SK-N-SH (cell line): ENCODE results near the gene ADCY9. TPM values are rescaled to one million over a fixed set of nuclear protein-coding genes. Genes with fewer than 3 reads are reported as not detected.
"Not testable (repeated sequence)": the region's sequence is repeated elsewhere in the genome, so short reads cannot be mapped to it uniquely, and the experiment has no call there.

Experiments
- CTCF ChIA-PET: fragments of 300-600, 350-600 bp; formaldehyde crosslinking; extraction: SDS; loops from one replicate; lab custom pipeline; 2021; lab: Yijun Ruan, JAX
- POLR2A ChIA-PET: fragments of 350-600 bp; sonication (Branson Sonifier 250); formaldehyde crosslinking; extraction: SDS; loops from one replicate; lab custom pipeline; 2020; ENCODE audit warnings: antibody characterized with exemption, inconsistent platforms; lab: Yijun Ruan, JAX
- DNase-seq: peaks from one replicate; pipeline ENCODE4 v3.0.0; 2012
- H2AFZ ChIP-seq: fragments of 200-600 bp; sonication (generic); 2 replicates; pipeline ENCODE4 v1.8.1; 2016; ENCODE audit warnings: antibody characterized with exemption, mild to moderate bottlenecking, low read depth
- H3F3A ChIP-seq: fragments of 200-600 bp; sonication (generic); replicated peaks from 2 replicates; pipeline ENCODE3; 2016; ENCODE audit warnings: antibody characterized with exemption, mild to moderate bottlenecking; ENCODE audit not compliant: insufficient read depth
- H3K27ac ChIP-seq, 2 experiments: fragments of 200-500 bp in 1 of 2; fragments of 200-600 bp in 1 of 2; sonication (Bioruptor generic) in 1 of 2; sonication (generic), shearing (Covaris generic) in 1 of 2; 2 replicates each; pipeline versions ENCODE4 v1.5.1 to v1.6.1; 2014 to 2016; ENCODE audit warnings: low read depth in 2 of 2, inconsistent platforms in 1 of 2, low read length in 1 of 2, mild to moderate bottlenecking in 1 of 2, mixed read lengths in 1 of 2
- H3K27me3 ChIP-seq: fragments of 200-600 bp; sonication (generic), shearing (Covaris generic); 2 replicates; pipeline ENCODE4 v1.6.1; 2016; ENCODE audit warnings: mixed run types; ENCODE audit not compliant: insufficient read depth
- H3K36me3 ChIP-seq, 2 experiments: fragments of 200-500 bp in 1 of 2; fragments of 200-600 bp in 1 of 2; sonication (Bioruptor generic) in 1 of 2; sonication (generic) in 1 of 2; replicated peaks in 1 of 2; 2 replicates each; pipeline versions ENCODE3 to v1.5.1; 2014 to 2016; ENCODE audit warnings: low read length in 1 of 2, mild to moderate bottlenecking in 1 of 2; ENCODE audit not compliant: insufficient read depth in 2 of 2, control insufficient read depth in 1 of 2
- H3K4me1 ChIP-seq, 2 experiments: fragments of 200-500 bp in 1 of 2; fragments of 200-600 bp in 1 of 2; sonication (Bioruptor generic) in 1 of 2; sonication (generic), shearing (Covaris generic) in 1 of 2; 2 replicates each; pipeline versions ENCODE4 v1.5.1 to v1.6.1; 2014 to 2016; ENCODE audit warnings: low read depth in 1 of 2, low read length in 1 of 2, mixed run types in 1 of 2; ENCODE audit not compliant: insufficient read depth in 2 of 2, control insufficient read depth in 1 of 2
- H3K4me2 ChIP-seq: fragments of 200-600 bp; sonication (generic), shearing (Covaris generic); 2 replicates; pipeline ENCODE4 v1.6.1; 2017; ENCODE audit warnings: mixed run types
- H3K4me3 ChIP-seq, 2 experiments: fragments of 200-500 bp in 1 of 2; fragments of 200-600 bp in 1 of 2; sonication (Bioruptor generic) in 1 of 2; sonication (generic), shearing (Covaris generic) in 1 of 2; 2 replicates each; pipeline versions ENCODE4 v1.5.1 to v1.8.1; 2014 to 2016; ENCODE audit warnings: low read depth in 2 of 2, inconsistent platforms in 1 of 2, low read length in 1 of 2, mild to moderate bottlenecking in 1 of 2, mixed read lengths in 1 of 2, moderate library complexity in 1 of 2
- H3K79me2 ChIP-seq: fragments of 200-600 bp; sonication (generic); 2 replicates; pipeline ENCODE4 v1.8.1; 2017; ENCODE audit warnings: mild to moderate bottlenecking; ENCODE audit not compliant: insufficient read depth
- H3K9ac ChIP-seq: fragments of 200-600 bp; sonication (generic); 2 replicates; pipeline ENCODE4 v1.6.1; 2017; ENCODE audit warnings: mixed run types
- H3K9me2 ChIP-seq: fragments of 200-600 bp; sonication (generic); 2 replicates; pipeline ENCODE4 v1.6.1; 2017; ENCODE audit warnings: mixed run types
- H3K9me3 ChIP-seq: fragments of 200-600 bp; sonication (generic); 2 replicates; pipeline ENCODE4 v1.6.1; 2017; ENCODE audit warnings: mixed run types, mild to moderate bottlenecking, moderate library complexity
- H4K20me1 ChIP-seq: fragments of 200-600 bp; sonication (generic); 2 replicates; pipeline ENCODE4 v1.6.1; 2017; ENCODE audit warnings: mild to moderate bottlenecking, mixed run types; ENCODE audit not compliant: insufficient read depth
- EP300 ChIP-seq, 2 experiments: IDR thresholded peaks; 2 replicates each; pipeline versions ENCODE4 v1.4.0 to v1.6.1; 2012; ENCODE audit warnings: borderline replicate concordance in 1 of 2, low read depth in 1 of 2, low read length in 1 of 2
- EZH2phosphoT487 ChIP-seq: fragments of 200-600 bp; sonication (generic); IDR thresholded peaks from 2 replicates; pipeline ENCODE4 v1.6.1; 2017; ENCODE audit warnings: low read depth, mixed run types, mild to moderate bottlenecking, antibody characterized with exemption, moderate library complexity, borderline replicate concordance
- FOSL2 ChIP-seq: IDR thresholded peaks from 2 replicates; pipeline ENCODE4 v1.4.0; 2012; ENCODE audit warnings: low read depth, mild to moderate bottlenecking, moderate library complexity, borderline replicate concordance
- FOXM1 ChIP-seq: IDR thresholded peaks from 2 replicates; pipeline ENCODE4 v1.4.0; 2012; ENCODE audit warnings: low read depth, mild to moderate bottlenecking
- GABPA ChIP-seq: IDR thresholded peaks from 2 replicates; pipeline ENCODE4 v1.4.0; 2012; ENCODE audit warnings: low read depth, mild to moderate bottlenecking
- GATA2 ChIP-seq: sonication (generic); formaldehyde crosslinking; IDR thresholded peaks from 2 replicates; pipeline ENCODE4 v1.5.0; 2020; ENCODE audit warnings: mild to moderate bottlenecking, missing genetic modification reagents
- JUND ChIP-seq: IDR thresholded peaks from 2 replicates; pipeline ENCODE4 v1.4.0; 2012
- MAX ChIP-seq: IDR thresholded peaks from 2 replicates; pipeline ENCODE4 v1.4.0; 2012; ENCODE audit warnings: low read depth
- NRF1 ChIP-seq: IDR thresholded peaks from 2 replicates; pipeline ENCODE4 v1.6.1; 2012; ENCODE audit warnings: low read depth, mild to moderate bottlenecking, low read length
- RXRA ChIP-seq: IDR thresholded peaks from 2 replicates; pipeline ENCODE4 v1.4.0; 2012; ENCODE audit warnings: low read depth, mild to moderate bottlenecking, borderline replicate concordance
- SMC3 ChIP-seq: IDR thresholded peaks from 2 replicates; pipeline ENCODE4 v1.6.1; 2012; ENCODE audit warnings: low read depth, low read length, improper control_type of control experiment
- TAF1 ChIP-seq: IDR thresholded peaks from 2 replicates; pipeline ENCODE4 v1.6.1; 2012; ENCODE audit warnings: low read depth, mild to moderate bottlenecking, low read length, moderate library complexity, borderline replicate concordance
- TCF12 ChIP-seq: IDR thresholded peaks from 2 replicates; pipeline ENCODE4 v1.4.0; 2012
- YY1 ChIP-seq: IDR thresholded peaks from 2 replicates; pipeline ENCODE4 v1.4.0; 2012; ENCODE audit warnings: low read depth, mild to moderate bottlenecking
- WGBS: methylation state at CpG from one replicate; pipeline ENCODE4 v1.1.6; 2017; ENCODE audit warnings: low lambda C conversion rate; 5-methylcytosine and 5-hydroxymethylcytosine counted together
- polyA plus RNA-seq, 3 experiments: library from polyadenylated mRNA; depleted of rRNA; stranded (reverse); fragments of >200 nt; gene quantifications; 2 replicates each; pipeline ENCODE4 v1.2.3, GENCODE V29; 2012
- TF ChIP-seq, protein P1 (sequence below): IDR thresholded peaks from 2 replicates; pipeline ENCODE4 v1.6.1; 2012; ENCODE audit warnings: mild to moderate bottlenecking, low read depth, low read length, moderate library complexity
- TF ChIP-seq, protein P2 (sequence below): IDR thresholded peaks from 2 replicates; pipeline ENCODE4; 2012

ADCY9 gene
- polyA plus RNA-seq, 1 of the 3 experiments (the other 2 are of a cell fraction), result 5.2 TPM

DNA sequence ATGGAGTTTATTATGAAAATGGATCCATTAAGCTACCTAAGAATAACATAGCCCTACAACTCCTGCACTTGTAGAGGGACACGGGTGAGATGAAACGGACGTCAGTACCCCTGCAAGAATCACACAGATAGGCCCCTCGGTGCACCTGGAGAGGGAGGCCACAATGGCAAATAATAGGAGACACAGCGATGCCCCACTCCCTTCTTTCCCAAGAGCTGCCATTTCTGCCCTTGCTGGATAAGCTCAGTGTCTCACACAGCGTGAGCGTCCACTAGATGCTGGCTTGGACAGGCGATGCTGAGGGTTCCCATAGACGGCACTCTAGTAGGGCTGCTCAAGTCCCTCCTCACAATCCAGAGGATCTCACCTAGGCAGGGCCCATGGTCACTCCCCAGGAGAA is 67.8 kb downstream of the ADCY9 start:
- POLR2A ChIA-PET, result no interaction called here
- WGBS, result 90% methylated on average over 8 of the region's 9 CpGs

DNA sequence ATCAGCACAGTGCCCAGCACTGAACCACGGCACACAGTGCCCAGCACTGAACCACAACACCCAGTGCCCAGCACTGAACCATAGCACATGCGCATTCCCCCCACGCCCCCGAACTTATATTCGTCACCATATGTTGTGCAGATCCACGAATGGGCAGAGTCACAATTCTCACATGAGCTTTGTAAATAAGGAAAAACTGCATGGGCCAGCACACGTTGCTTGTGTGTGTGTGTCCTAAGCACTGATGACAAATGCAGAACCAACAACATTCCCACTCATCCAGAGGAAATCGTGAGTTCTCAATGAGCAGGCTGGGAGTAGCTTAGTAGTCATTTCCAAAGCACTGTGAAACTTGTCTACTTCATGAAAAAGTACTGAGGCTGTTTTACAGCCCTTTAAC is 70.0 kb downstream of the ADCY9 start:
- H3K4me2 ChIP-seq, result no peak overlapping the region
- H3K9ac ChIP-seq, result no peak overlapping the region
- H3K4me1 ChIP-seq, result peaks cover 0 to 7% of the 10 kb centered on the region in 2 experiments; a peak in 1 of 4 replicates
- no peak overlapping the region for H2AFZ ChIP-seq
- no peaks in the 10 kb centered on the region for H3K79me2 ChIP-seq
- no peaks in the 10 kb centered on the region for H3K9me2 ChIP-seq
- TF ChIP-seq EP300 (IDR thresholded peaks at IDR 0.05; ENCODE audit: borderline replicate concordance in 1 of 2, low read depth in 1 of 2, low read length in 1 of 2), result no peak
- TF ChIP-seq, protein P1, sequence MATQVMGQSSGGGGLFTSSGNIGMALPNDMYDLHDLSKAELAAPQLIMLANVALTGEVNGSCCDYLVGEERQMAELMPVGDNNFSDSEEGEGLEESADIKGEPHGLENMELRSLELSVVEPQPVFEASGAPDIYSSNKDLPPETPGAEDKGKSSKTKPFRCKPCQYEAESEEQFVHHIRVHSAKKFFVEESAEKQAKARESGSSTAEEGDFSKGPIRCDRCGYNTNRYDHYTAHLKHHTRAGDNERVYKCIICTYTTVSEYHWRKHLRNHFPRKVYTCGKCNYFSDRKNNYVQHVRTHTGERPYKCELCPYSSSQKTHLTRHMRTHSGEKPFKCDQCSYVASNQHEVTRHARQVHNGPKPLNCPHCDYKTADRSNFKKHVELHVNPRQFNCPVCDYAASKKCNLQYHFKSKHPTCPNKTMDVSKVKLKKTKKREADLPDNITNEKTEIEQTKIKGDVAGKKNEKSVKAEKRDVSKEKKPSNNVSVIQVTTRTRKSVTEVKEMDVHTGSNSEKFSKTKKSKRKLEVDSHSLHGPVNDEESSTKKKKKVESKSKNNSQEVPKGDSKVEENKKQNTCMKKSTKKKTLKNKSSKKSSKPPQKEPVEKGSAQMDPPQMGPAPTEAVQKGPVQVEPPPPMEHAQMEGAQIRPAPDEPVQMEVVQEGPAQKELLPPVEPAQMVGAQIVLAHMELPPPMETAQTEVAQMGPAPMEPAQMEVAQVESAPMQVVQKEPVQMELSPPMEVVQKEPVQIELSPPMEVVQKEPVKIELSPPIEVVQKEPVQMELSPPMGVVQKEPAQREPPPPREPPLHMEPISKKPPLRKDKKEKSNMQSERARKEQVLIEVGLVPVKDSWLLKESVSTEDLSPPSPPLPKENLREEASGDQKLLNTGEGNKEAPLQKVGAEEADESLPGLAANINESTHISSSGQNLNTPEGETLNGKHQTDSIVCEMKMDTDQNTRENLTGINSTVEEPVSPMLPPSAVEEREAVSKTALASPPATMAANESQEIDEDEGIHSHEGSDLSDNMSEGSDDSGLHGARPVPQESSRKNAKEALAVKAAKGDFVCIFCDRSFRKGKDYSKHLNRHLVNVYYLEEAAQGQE, result no peak
- TF ChIP-seq, all 33 proteins: peak for 0
- Histone ChIP-seq H3K36me3 (no peaks in the 10 kb centered on the region), H3K27ac (no peak overlapping the region), H3F3A (no peaks in the 10 kb centered on the region), H3K27me3 (no peaks in the 10 kb centered on the region), H3K4me3 (no peak overlapping the region), H4K20me1 (no peaks in the 10 kb centered on the region), H3K9me3 (no peaks in the 10 kb centered on the region)
- CTCF ChIA-PET, result interaction anchor here (0.9 to 1.6 kb wide), 3 partner anchors 10 to 208 kb away, joined by 3 to 5 read pairs (median 4); no protein-coding TSS in a partner anchor
- POLR2A ChIA-PET, result no interaction called here
- no peak for DNase-seq
- 90% methylated on average over 8 of the region's 8 CpGs for WGBS

More for the DNA sequence above, 67.8 kb downstream of the ADCY9 start:
- DNase-seq, result no peak
- H3K4me2 ChIP-seq, result no peak overlapping the region
- H2AFZ ChIP-seq, result no peak overlapping the region
- no peaks in the 10 kb centered on the region for H3K9me3 ChIP-seq
- peaks cover 0 to 7% of the 10 kb centered on the region in 2 experiments; a peak in 2 of 4 replicates for H3K4me1 ChIP-seq
- TF ChIP-seq NRF1, result no peak
- no peak for TF ChIP-seq EP300 (IDR thresholded peaks at IDR 0.05; ENCODE audit: borderline replicate concordance in 1 of 2, low read depth in 1 of 2, low read length in 1 of 2)
- no peak for TF ChIP-seq GABPA
- TF ChIP-seq TCF12, result no peak
- TF ChIP-seq SMC3, result no peak
- no peak for TF ChIP-seq MAX
- TF ChIP-seq EZH2phosphoT487, result no peak
- no peak for TF ChIP-seq JUND
- no peak for TF ChIP-seq YY1
- TF ChIP-seq, protein P2, sequence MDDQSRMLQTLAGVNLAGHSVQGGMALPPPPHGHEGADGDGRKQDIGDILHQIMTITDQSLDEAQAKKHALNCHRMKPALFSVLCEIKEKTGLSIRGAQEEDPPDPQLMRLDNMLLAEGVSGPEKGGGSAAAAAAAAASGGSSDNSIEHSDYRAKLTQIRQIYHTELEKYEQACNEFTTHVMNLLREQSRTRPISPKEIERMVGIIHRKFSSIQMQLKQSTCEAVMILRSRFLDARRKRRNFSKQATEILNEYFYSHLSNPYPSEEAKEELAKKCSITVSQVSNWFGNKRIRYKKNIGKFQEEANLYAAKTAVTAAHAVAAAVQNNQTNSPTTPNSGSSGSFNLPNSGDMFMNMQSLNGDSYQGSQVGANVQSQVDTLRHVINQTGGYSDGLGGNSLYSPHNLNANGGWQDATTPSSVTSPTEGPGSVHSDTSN, result no peak
- no peak for TF ChIP-seq TAF1
- TF ChIP-seq FOSL2, result no peak
- no peak for TF ChIP-seq RXRA
- TF ChIP-seq GATA2, result no peak
- no peak for TF ChIP-seq FOXM1
- no peaks in the 10 kb centered on the region for H3K9me2 ChIP-seq
- no peaks in the 10 kb centered on the region for H4K20me1 ChIP-seq
- no peak overlapping the region for H3K9ac ChIP-seq
- no peak overlapping the region for H3K4me3 ChIP-seq
- no peak overlapping the region for H3K27ac ChIP-seq
- no peaks in the 10 kb centered on the region for H3K36me3 ChIP-seq
- no peaks in the 10 kb centered on the region for H3F3A ChIP-seq
- no peaks in the 10 kb centered on the region for H3K27me3 ChIP-seq
- H3K79me2 ChIP-seq, result no peaks in the 10 kb centered on the region
- CTCF ChIA-PET, result no interaction called here

GRCh38 chr16:4045561-4045960 is 70.7 kb downstream of the ADCY9 start:
- H3K4me1 ChIP-seq, H4K20me1 ChIP-seq, H3K27me3 ChIP-seq, H3K27ac ChIP-seq, H3K9me2 ChIP-seq, DNase-seq, H3F3A ChIP-seq, POLR2A ChIA-PET, H3K36me3 ChIP-seq, H3K9me3 ChIP-seq, H3K4me2 ChIP-seq, H3K9ac ChIP-seq, H2AFZ ChIP-seq, H3K79me2 ChIP-seq, H3K4me3 ChIP-seq: not testable (repeated sequence)
- WGBS, result 97% methylated on average over 6 of the region's 6 CpGs
- CTCF ChIA-PET, result interaction anchor here (1.0 to 1.6 kb wide), 2 partner anchors 10 to 63 kb away, joined by 4 to 5 read pairs; no protein-coding TSS in a partner anchor
